Endodermal cell (in vitro differentiated cells): Measurements from ENCODE around the gene CDK15. TPM values are rescaled to one million over a fixed set of nuclear protein-coding genes. Genes with fewer than 3 reads are reported as not detected.

Experiments
- DNase-seq: peaks from one replicate; pipeline ENCODE4 v3.0.0-alpha.2; 2017
- H3K27ac ChIP-seq: 2 replicates; pipeline ENCODE4 v1.5.1; 2013; ENCODE audit warnings: mild to moderate bottlenecking, low read depth, low read length, moderate library complexity
- H3K27me3 ChIP-seq: 2 replicates; pipeline ENCODE4 v1.6.1; 2013; ENCODE audit warnings: mild to moderate bottlenecking, low read length, moderate library complexity; ENCODE audit not compliant: insufficient read depth, control insufficient read depth, poor library complexity, severe bottlenecking
- H3K36me3 ChIP-seq: 2 replicates; pipeline ENCODE4 v1.7.0; 2013; ENCODE audit warnings: mild to moderate bottlenecking, low read length, moderate library complexity; ENCODE audit not compliant: control insufficient read depth, insufficient read depth
- H3K4me1 ChIP-seq: one replicate; pipeline ENCODE4 v1.7.0; 2013; ENCODE audit warnings: low read length; ENCODE audit not compliant: control insufficient read depth, insufficient read depth
- H3K4me3 ChIP-seq: 2 replicates; pipeline ENCODE4 v1.5.1; 2013; ENCODE audit warnings: mild to moderate bottlenecking, low read length, moderate library complexity
- H3K9ac ChIP-seq: 2 replicates; pipeline ENCODE4 v1.6.1; 2013; ENCODE audit warnings: mild to moderate bottlenecking, low read length, moderate library complexity; ENCODE audit not compliant: poor library complexity, severe bottlenecking; ENCODE audit errors: extremely low read depth
- H3K9me3 ChIP-seq: 2 replicates; pipeline ENCODE4 v1.6.1; 2013; ENCODE audit warnings: mild to moderate bottlenecking, low read length, moderate library complexity; ENCODE audit not compliant: control insufficient read depth
- H3K27ac Mint-ChIP-seq: 2 replicates; pipeline ENCODE4 v1.8.0; 2020; ENCODE audit warnings: mixed read lengths
- H3K27me3 Mint-ChIP-seq: 2 replicates; pipeline ENCODE4 v1.8.0; 2021; ENCODE audit warnings: mild to moderate bottlenecking, mixed read lengths; ENCODE audit not compliant: insufficient read depth
- H3K36me3 Mint-ChIP-seq: 2 replicates; pipeline ENCODE4 v1.8.0; 2020; ENCODE audit warnings: low read depth, mixed read lengths
- H3K4me1 Mint-ChIP-seq: 2 replicates; pipeline ENCODE4 v1.8.0; 2020; ENCODE audit warnings: mixed read lengths
- H3K4me3 Mint-ChIP-seq: 2 replicates; pipeline ENCODE4 v1.8.0; 2020; ENCODE audit warnings: mild to moderate bottlenecking, moderate library complexity, mixed read lengths
- H3K9me3 Mint-ChIP-seq: 2 replicates; pipeline ENCODE4 v1.8.0; 2020; ENCODE audit warnings: mild to moderate bottlenecking, mixed read lengths
- CTCF ChIP-seq: fragments of 200-600 bp; sonication (generic); conservative IDR thresholded peaks from 2 replicates; pipeline ENCODE4 v1.5.0; 2021; ENCODE audit warnings: antibody characterized with exemption, mild to moderate bottlenecking
- WGBS, 2 experiments: methylation state at CpG; one replicate each; pipeline versions ENCODE4 v1.1.5 to v1.1.7; 2013; ENCODE audit warnings: missing lambda C conversion rate in 2 of 2, mixed read lengths in 1 of 2; ENCODE audit not compliant: insufficient coverage in 1 of 2, insufficient read length in 1 of 2; 5-methylcytosine and 5-hydroxymethylcytosine counted together
- total RNA-seq, 2 donors: library from RNA; stranded (reverse); fragmentation: NEBNext Ultra II Directional in 1 of 2; extraction: Animal tissue kit (Norgen Biotek cat#: 25700) in 1 of 2; gene quantifications; 2 replicates in 1 of 2; 3 replicates in 1 of 2; pipeline ENCODE4 v1.2.1, GENCODE V29; 2021

Gene CDK15
- total RNA-seq, 2 donors from 2014 or later: 0.35 TPM; not detected in 1

- H3K27ac ChIP-seq: no peak overlapping the region
- H3K36me3 ChIP-seq: no peaks in the 10 kb centered on the region
- no peak for DNase-seq
- no peak overlapping the region for H3K4me3 ChIP-seq
- peaks cover 30% of the 10 kb centered on the region for H3K4me1 ChIP-seq
- Mint-ChIP-seq H3K27me3 (no peaks in the 10 kb centered on the region), H3K36me3 (no peaks in the 10 kb centered on the region), H3K9me3 (no peaks in the 10 kb centered on the region), H3K27ac (no peak overlapping the region), H3K4me1 (peaks cover 47% of the 10 kb centered on the region), H3K4me3 (no peak overlapping the region)
- no peak for TF ChIP-seq CTCF
- 92 to 97% methylated on average over 5 of the region's 5 CpGs for WGBS, 2 experiments
- H3K27me3 ChIP-seq: no peaks in the 10 kb centered on the region
- H3K9me3 ChIP-seq: no peaks in the 10 kb centered on the region
- H3K9ac ChIP-seq: no peak overlapping the region
Measured at GRCh38 chr2:201892516-201892915, 86.2 kb downstream of the CDK15 start.

- H3K36me3 Mint-ChIP-seq: no peaks in the 10 kb centered on the region
- H3K9me3 Mint-ChIP-seq: no peaks in the 10 kb centered on the region
- Histone ChIP-seq H3K4me1 (peaks cover 6% of the 10 kb centered on the region), H3K36me3 (no peaks in the 10 kb centered on the region), H3K27me3 (no peaks in the 10 kb centered on the region), H3K4me3 (no peak overlapping the region), H3K27ac (no peak overlapping the region), H3K9me3 (no peaks in the 10 kb centered on the region), H3K9ac (no peak overlapping the region)
- H3K4me3 Mint-ChIP-seq: no peak overlapping the region
- DNase-seq: no peak
- WGBS, 2 experiments: 82 to 88% methylated on average over 1 to 2 of the region's 2 CpGs
- H3K4me1 Mint-ChIP-seq: peaks cover 10% of the 10 kb centered on the region
- TF ChIP-seq CTCF: no peak
- no peaks in the 10 kb centered on the region for H3K27me3 Mint-ChIP-seq
- no peak overlapping the region for H3K27ac Mint-ChIP-seq
Measured at GRCh38 chr2:201900362-201900761, 94.0 kb downstream of the CDK15 start.

GRCh38 chr2:201901786-201902185, 95.4 kb downstream of the CDK15 start:
- 80 to 88% methylated on average over 7 to 8 of the region's 8 CpGs for WGBS, 2 experiments
- no peaks in the 10 kb centered on the region for H3K9me3 Mint-ChIP-seq
- H3K9ac ChIP-seq: no peak overlapping the region
- H3K36me3 ChIP-seq: no peaks in the 10 kb centered on the region
- no peak for DNase-seq
- peaks cover 21% of the 10 kb centered on the region for H3K4me1 Mint-ChIP-seq
- H3K27me3 Mint-ChIP-seq: no peaks in the 10 kb centered on the region
- TF ChIP-seq CTCF: no peak
- no peaks in the 10 kb centered on the region for H3K27me3 ChIP-seq
- no peaks in the 10 kb centered on the region for H3K36me3 Mint-ChIP-seq
- H3K9me3 ChIP-seq: no peaks in the 10 kb centered on the region
- no peak overlapping the region for H3K4me3 Mint-ChIP-seq
- H3K4me3 ChIP-seq: no peak overlapping the region
- no peak overlapping the region for H3K27ac Mint-ChIP-seq
- H3K27ac ChIP-seq: no peak overlapping the region
- H3K4me1 ChIP-seq: peaks cover 11% of the 10 kb centered on the region
